HL-60/S4 treated with retinoic acid at 250 ng/mL for 4 days and 3 days (cell line): ENCODE measurements around the gene AFG1L.
"Not testable (repeated sequence)": the region's sequence is repeated elsewhere in the genome, so short reads cannot be mapped to it uniquely, and the experiment has no call there.

ENCODE experiments used
- in situ Hi-C: fragments of 300-500 bp; cut with MboI; formaldehyde crosslinking; loops from 2 replicates; pipeline ENCODE4 v1.7.0; 2022; ENCODE audit warnings: low sequenced_read_pairs

Gene AFG1L

DNA sequence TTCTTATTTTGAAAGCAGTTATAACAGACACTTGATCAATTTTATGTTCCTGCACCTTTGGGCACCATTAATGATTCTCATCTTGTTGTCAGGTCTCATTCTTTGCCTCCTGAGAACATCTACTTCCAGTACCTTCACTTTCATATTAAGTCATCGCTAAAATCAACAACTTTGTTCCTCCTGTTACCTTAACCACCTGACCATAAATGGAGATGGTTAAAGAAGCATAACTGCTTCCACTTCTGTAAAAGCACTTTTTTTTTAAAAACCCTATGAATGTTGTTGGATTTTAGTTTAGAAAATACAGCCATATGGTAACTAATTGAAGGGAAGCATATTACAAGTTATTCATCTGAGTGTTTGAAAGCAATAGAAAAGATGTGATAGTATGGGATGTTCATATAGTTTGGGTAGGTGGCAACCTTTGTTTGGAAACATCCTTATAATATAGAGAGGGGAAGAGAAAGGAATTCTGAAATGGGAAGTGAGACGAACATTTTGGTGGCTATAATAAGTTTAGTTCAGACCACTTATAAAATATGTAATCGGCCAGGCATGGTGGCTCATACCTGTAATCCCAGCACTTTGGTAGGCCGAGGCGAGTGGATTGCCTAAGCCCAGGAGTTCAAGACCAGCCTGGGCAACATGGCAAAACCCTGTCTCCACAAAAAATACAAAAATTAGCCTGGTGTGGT lies 53.9 kb downstream of the AFG1L start:
- in situ Hi-C loops, result no loop called here

DNA sequence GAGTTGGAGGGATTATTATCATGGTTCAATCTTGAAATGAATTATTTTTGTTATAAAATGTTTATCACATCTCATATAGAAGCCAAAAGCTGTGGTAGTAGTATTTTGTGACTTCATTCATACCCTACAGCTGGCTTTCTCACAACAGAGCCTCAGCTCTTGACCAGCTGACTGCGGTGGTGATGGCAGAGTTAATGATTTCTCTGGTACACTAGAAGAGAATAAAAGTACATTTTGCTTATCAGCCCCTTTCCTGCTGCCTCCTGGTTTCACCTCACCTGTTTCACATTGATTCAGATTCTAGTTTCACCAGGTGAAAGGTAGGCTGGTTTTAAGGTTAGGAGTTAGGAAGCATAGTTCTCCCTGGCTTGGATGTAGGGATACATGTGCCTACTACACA lies 55.7 kb downstream of the AFG1L start:
- in situ Hi-C loops, result no loop called here

DNA sequence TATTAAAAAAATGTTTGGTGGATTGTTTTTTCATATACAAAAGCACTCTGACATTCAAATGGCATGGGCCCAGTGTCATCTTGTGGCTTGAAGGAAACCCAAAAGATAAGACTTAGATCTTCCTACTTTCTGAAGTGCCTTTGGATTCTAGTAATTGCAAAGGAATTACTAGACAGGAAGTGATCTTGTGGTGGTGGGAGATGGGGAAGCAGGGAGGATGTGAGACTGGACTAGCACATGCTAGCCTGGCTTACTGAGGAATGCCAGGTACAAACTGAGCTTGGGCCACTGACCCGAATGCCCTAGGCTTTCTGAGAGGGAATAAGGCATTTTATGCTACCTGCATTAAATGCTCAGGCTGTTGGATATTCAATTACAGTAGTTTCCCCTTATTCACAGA lies 59.0 kb downstream of the AFG1L start:
- in situ Hi-C loops, result no loop called here

DNA sequence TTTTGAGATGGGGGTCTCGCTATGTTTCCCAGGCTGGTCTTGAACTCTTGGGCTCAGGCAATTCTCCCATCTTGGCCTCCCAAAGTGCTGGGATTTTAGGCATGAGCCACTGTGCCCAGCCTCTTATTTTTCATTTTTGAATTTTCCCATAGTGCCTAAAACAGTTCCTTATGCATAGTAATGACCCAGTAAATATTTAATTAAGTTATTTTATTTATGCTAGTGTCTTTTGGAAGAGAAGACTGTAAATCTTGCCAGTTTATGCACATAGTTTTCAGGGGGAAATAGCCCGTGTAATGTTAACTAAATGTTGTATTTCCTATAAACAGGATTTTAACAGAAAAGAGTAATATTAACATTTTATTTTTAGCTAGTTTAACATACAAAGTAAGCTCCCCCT lies 60.3 kb downstream of the AFG1L start:
- in situ Hi-C loops, result no loop called here

DNA sequence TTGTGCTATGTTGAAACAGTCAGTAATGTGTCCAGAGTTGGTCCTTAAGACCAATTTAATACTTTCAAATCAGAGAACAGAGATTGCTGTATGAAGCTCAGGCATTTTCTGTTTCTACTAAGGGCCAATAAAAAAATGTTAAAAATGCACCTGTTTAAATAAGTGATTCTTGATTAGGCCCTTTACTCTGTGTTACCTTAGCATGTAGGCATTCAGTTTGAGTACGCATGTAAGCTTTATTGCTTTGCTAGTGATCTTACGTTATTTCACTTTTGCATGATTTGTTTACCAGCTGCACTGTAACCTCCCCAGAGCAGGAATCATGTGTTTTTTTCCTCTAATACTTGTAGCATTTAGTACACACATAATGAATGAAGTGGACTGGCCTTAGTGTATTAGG lies 61.0 kb downstream of the AFG1L start:
- in situ Hi-C loops, result no loop called here

DNA sequence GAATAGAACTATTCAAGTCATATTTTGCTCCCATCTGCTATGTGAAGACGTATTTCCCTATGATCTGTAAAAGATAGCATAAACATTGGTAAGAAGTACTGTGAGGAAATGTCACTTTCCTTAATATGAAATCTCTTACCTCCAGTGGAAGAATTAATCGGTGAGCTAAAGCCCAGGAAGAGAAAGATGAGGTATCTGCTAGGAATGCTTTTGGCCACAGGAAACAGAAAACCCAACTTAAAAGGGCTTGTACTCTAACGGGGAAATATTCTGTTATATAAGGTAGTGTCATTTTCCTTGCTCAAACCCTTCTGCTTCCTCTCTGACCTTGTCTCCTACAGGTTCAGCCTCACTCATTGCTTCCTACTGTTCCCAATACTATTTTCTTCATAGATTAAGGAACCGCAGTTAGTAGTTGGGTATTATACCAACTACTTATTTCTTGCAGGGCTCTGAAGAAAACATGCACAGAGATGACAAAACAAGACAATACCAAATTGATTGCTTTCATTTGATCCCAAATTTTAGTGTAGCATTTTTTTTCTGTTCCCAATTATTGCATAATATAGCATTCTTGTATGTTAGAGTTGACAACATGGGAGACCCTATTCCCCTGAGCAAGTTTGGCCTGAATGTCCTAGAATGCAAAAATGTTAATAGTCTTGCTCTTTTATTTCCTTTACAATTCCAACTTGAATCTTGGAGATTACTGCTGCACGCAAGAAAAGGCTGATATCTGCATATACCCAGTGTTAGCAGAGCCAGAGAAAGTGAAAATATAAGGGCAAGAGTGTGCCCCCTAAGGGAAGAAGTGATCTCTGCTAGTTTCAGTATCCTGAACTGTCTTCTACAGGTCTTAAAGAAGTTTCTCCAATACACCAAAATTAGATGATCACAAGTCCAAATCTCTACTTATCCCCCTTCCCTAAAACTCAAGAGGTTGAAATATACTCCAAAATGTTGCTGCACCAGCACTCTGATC lies 65.3 kb downstream of the AFG1L start:
- in situ Hi-C loops, result no loop called here

DNA sequence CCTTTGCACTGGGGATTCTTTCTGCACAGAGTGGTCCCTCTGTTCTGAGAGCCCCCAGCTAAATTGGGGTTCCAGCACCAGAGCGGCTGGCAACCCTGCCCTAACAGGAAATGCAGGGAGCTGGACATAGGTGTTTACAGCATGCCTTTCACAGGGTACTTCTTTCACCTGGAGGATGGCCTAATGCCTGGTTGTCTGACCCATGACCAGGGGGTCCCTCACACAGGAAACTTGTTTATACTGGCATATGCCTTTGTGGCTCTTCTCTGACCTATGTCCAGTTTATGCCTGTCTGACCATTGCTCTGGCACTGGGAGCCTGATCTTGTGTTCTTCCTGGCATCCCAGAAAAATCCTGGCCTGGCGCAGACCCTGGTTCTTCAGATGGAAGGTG lies 66.1 kb downstream of the AFG1L start:
- in situ Hi-C loops, result no loop called here

DNA sequence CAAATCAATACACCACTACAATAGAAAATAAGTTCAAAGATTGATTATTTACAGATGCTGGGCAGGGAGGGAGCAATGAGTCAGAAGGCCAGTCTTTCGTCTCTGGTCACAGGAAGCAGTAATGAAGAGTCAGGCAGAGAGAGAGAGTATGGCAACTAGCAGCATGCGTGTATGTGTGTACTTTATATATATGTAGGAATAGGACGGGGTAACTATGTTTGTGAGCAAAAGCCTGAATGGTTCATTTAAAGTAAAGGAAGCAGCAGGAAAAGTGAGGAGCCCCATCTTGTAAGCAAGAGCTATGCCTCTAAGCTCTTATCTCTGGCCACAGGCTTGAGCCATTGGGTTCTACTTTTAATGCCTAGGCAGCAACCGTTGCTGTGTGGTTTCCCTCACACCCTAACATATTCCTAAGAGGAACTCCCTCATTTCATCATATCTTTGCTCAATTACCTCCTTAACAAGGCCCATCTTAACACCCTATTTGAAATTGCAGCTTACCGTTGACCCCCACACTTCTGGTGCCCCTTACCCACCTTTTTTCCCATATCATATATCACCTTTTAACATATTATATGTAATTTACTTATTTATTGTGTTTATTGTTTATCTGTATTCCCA lies 66.6 kb downstream of the AFG1L start:
- in situ Hi-C loops, result no loop called here

DNA sequence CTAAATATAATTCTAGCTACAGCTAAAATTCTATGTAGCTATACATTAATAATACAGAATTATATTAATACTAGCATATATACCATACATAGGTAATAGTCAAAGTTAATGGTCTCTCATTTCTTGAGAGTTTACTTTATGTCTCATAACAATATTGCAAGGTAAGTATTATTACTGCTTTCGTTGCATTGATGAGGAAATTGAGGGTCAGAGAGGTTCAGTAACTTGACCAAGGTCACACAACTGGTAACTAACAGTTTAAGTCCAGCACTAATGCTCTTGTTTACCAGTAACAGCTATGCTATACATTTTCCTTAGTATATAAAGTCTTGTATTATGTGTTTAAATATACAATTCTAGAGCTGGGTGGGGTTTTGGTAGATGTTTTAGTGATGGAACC lies 67.6 kb downstream of the AFG1L start:
- in situ Hi-C loops, result no loop called here

DNA sequence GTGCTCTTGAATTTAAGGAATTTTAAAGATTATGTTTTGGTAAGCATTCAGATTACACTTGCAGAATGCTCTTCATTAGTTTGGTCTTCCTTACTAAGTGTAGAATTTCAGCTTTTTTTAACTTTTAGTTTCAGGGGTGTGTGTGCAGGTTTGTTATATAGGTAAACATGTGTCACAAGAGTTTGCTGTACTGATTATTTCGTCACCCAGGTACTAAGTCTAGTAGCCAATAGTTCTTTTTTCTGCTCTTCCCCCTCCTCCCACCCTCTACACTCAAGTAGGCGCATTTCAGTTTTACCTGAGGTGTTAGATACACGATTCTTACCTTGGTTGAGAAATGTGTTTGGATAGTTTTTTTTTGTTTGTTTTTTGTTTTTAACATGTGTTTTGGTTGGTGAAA lies 68.3 kb downstream of the AFG1L start:
- in situ Hi-C loops, result no loop called here

DNA sequence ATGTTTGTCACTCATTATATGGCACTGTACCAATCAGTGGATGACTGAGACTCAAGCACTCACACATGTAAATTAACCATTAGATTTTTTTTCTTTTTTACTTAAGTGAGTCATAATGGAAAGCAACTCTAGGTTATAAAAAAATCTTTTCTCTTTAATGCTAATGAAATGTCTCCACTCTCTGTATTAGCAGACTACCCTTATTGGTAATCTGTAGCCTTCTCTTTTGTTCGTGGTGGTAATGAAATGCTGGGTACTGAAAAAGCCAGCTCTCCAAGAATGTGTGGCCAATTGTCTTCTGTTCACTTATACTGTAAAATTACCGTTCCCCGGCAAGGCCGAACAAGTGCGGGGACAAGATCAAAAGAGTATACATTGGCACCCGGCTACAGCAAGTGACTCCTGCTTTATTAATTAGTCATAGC lies 69.0 kb downstream of the AFG1L start:
- in situ Hi-C loops, result no loop called here

DNA sequence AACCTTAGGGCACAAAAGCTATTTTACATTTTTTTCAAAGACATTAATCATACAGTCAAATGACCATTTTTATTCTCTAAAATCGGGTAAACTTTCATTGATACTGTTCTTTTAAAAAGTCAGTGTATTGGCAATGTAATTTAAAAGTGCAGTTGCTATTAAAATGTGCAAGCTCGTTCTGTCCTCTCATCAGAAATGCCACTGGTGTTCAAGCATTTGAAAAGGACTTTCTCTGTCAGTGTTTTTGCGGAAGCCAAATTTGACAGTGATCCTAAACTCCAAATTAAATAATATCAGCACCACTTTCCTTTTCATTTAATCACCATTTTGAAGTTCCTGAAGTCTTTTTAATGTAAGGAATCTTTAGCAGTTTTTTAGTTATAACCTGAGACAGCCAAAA lies 69.6 kb downstream of the AFG1L start:
- in situ Hi-C loops, result no loop called here

DNA sequence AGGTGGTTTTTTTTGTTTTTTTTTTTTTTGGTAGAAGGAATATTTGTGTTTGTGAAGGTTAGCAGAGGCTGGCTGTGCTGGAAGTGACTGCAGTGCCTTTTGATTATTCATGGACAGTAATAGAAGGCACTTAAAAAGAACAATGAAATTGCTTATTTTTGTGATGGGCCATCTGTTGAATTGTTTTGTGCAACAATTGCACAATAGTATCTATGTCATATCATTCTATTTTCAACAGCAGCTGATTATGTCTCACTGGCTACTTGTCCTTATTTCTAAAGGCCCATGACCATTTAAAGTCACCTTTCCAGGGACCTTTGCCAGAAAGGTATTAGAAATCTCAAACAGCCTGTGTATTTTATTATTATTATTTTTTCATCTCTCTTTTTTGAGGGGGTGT lies 70.6 kb downstream of the AFG1L start:
- in situ Hi-C loops, result no loop called here

DNA sequence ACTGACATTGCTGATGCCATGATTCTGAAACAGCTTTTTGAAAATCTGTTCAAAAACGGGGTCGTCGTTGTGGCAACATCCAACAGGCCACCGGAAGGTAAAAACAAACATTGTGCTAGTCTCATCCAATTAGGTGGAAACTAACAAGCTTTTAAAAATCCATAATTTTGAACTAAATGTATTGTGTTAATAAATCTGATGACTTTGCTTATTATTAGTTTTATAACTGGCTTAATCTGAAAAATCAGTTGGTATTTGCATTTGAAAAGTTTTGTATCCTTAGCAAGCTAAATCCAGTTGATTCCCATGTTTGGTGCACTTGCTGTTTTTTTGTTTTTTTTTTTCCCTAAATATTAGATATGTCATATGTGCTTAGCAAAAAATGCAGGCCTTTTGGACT lies 71.4 kb downstream of the AFG1L start:
- in situ Hi-C loops, result no loop called here

DNA sequence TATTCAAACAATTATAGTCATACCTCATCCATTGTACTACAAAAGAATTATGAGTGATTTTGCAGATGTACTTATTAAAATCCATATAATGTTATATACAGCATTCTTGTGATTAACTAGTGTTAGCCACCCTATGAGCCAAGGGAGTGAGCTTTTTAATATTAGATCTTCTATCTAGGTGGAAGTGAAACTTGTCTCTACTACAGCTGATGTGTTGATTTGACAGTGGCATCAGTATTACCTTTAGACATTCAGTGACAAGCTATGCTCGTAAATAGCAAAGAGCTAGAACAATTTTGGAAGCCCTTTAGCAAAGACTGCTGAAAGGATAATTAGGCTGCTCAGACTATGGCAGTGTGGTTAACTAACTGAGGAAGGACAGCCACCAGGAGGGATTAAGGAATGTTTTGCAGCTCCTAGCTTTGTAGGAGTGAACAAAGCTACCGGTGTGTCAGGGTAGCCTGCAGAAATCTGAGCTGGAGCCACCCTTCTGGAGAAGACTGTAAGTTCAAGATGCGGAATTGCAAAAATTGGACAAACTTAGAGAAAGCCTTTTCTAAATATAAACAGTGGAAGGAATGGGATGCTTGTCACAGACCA lies 73.7 kb downstream of the AFG1L start:
- in situ Hi-C loops, result no loop called here

DNA sequence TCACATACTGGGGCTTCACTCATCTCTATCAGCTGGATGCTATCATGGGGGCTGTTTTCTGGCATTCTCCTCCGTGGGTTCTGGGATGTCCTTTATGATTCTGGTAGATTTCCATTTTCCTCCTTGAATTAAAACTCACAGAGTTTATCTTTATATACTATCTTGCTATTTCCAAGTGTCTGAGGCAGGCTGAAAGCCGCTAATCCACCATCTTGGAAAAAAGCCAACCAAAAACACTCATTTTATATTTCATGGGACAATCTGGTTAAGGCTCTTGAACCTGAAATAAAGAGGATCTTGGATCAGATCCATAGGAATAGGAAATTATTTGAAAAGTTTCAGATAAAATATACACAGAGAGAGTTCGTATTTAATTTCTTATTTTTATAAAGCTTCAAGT lies 86.0 kb downstream of the AFG1L start:
- in situ Hi-C loops, result no loop called here

DNA sequence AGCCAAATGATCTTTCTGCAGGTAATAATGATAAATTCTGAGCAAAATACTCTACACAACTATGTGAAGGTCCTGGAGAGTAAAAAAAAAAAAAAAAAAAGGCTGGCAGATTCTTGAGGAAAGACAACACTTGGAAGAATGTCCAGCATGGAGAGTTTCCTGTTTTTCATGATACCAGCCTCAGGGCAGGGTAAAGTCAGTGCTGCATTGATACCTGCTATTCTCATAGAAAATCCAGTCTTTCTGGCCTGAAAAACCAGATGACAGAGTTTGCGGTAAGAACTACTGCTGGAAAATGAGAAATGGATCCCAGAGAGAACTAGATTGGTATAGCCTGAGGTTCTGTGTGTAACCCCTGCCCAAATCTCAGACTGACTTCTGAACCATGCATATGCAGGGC lies 89.1 kb downstream of the AFG1L start:
- in situ Hi-C loops, result no loop called here

DNA sequence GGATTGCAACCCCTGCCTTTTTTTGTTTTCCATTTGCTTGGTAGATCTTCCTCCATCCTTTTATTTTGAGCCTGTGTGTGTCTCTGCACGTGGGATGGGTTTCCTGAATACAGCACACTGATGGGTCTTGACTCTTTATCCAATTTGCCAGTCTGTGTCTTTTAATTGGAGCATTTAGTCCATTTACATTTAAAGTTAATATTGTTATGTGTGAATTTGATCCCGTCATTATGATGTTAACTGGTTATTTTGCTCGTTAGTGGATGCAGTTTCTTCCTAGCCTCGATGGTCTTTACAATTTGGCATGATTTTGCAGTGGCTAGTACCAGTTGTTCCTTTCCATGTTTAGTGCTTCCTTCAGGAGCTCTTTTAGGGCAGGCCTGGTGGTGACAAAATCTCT lies 94.3 kb downstream of the AFG1L start:
- in situ Hi-C loops, result not testable (repeated sequence)

DNA sequence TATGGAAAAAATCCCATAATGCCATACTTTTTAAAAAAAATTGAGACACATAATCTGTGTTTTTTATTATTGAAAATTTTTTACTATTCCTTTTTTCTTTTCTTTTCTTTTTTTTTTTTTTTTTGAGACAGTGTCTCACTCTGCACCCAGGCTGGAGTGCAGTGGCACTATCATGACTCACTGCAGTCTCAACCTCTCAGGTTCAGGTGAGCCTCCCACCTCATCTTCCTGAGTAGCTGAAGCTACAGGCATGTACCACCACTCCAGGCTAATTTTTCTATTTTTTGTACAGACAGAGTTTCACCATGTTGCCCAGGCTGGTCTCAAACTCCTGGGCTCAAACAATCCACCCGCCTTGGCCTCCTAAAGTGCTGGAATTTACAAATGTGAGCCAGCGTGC lies 100.4 kb downstream of the AFG1L start:
- in situ Hi-C loops, result no loop called here

DNA sequence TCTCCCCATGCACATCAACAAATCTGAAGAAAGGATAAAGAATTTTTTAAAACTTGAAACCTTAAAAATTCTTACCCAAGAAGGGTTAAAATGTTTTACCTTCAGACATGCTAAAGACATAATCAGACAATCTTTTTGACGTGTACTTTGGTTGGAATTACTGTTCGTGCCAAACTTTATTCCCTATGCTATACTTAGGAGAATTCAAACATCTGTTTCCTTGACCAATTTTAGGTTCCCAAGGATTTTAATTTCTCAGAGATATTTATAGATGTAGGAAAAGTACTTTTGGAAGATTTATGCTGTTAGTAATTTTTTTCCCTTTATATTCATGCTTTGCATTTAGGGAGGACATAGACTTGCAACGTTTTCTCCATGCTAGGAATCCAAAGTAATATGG lies 108.4 kb downstream of the AFG1L start:
- in situ Hi-C loops, result no loop called here

DNA sequence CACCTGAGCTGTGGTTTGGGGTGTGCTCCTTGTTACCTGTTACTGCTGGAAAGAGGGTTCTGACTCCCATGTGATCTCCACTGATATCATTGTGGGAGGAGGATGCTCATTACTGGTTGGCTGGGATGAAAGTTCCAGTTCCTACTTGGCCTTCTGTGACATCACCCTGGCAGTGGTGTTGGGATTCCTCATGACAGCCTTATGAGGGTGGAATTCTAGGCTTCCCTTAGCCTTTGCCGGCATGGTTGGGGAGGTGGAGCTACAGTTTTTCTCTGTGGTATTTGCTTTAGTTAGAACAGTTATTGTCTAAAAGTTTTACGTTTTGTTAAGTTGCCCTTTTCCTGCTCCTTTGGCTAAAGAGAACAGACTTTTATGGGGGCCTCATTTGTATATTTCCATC lies 112.1 kb downstream of the AFG1L start:
- in situ Hi-C loops, result no loop called here
